ENCODE data around the gene MICAL3.

Gene MICAL3

DNA sequence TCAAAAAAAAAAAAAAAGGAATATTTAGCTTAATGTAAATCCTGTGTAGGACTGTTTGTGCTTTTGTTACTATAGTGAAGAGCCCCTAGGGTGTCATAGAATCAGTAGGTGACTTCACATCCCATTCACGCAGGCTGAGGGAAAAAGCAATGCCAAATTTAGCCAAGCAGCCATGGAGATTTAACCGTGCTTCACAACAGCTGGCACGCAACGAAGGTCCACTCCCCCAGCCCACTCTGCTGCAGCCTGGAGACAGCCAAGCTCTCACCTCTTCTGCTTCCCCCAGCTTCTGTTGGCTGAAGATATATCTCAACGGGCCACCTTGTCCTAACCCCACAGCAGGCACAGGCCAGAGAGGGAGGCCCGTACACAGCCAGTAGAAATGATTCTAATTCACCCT is 171.3 kb downstream of the MICAL3 start:
- no peak for TF ChIP-seq CTCF (IDR thresholded peaks at IDR 0.05)
- Mint-ChIP-seq H3K4me1 (peaks cover 30% of the 10 kb centered on the region), H3K27ac (no peak overlapping the region), H3K4me3 (no peak overlapping the region), H3K36me3 (ENCODE audit: low read depth) (no peaks in the 10 kb centered on the region), H3K27me3 (ENCODE audit: low read depth, poor library complexity) (peaks cover 10% of the 10 kb centered on the region), H3K9me3 (no peaks in the 10 kb centered on the region)
- DNase-seq = no peak

- Mint-ChIP-seq H3K27me3 (ENCODE audit: low read depth, poor library complexity) (peaks cover 7% of the 10 kb centered on the region), H3K9me3 (no peaks in the 10 kb centered on the region), H3K36me3 (ENCODE audit: low read depth) (no peaks in the 10 kb centered on the region), H3K27ac (peak overlapping the region; percentile 38), H3K4me1 (peaks cover 36% of the 10 kb centered on the region), H3K4me3 (no peak overlapping the region)
- DNase-seq = no peak
- TF ChIP-seq CTCF (IDR thresholded peaks at IDR 0.05) = no peak
Measured at GRCh38 chr22:17851759-17852158, 172.6 kb downstream of the MICAL3 start.

DNA sequence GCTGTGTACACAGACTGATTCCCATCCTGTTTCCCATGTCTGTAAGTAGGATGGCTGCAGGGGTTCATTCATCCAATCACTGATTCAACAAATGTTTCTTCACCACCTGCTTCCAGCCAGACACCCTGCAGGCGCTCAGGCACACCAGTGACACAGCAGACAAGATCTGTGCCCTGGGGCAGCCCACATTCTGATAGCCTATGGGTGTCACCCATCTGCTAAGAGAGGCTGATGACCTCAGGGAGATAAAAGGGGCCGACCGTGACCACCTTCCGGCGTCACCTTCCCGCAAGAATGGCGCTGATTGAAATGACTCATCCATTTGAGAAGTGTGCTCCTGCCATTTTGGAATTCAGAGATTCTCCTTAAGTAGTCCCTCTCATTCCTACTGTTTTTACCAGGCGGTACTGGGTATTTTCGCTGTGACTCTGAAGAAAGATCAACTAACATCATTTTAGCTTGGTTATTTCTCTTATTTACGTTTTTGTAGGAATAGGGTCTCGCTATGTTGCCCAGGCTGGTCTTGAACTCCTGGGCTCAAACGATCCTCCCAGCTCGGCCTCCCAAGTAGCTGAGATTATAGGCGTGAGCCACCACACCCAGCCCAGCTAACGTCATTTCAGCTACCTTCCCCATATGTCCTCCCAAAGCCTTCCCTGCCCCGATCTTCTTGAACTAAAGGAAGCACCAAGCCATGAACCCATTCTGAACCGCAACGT is 176.8 kb downstream of the MICAL3 start:
- Mint-ChIP-seq H3K27ac (peak overlapping the region; percentile 88), H3K9me3 (no peaks in the 10 kb centered on the region), H3K27me3 (ENCODE audit: low read depth, poor library complexity) (no peaks in the 10 kb centered on the region), H3K36me3 (ENCODE audit: low read depth) (peaks cover 4% of the 10 kb centered on the region), H3K4me1 (peaks cover 65% of the 10 kb centered on the region), H3K4me3 (no peak overlapping the region)
- DNase-seq = no peak
- no peak for TF ChIP-seq CTCF (IDR thresholded peaks at IDR 0.05)

GRCh38 chr22:17846326-17846992 is 177.9 kb downstream of the MICAL3 start:
- no peak for DNase-seq
- Mint-ChIP-seq H3K9me3 (no peaks in the 10 kb centered on the region), H3K27me3 (ENCODE audit: low read depth, poor library complexity) (no peaks in the 10 kb centered on the region), H3K36me3 (ENCODE audit: low read depth) (peaks cover 4% of the 10 kb centered on the region), H3K27ac (peak overlapping the region; percentile 88), H3K4me3 (no peak overlapping the region), H3K4me1 (peaks cover 60% of the 10 kb centered on the region)
- no peak for TF ChIP-seq CTCF (IDR thresholded peaks at IDR 0.05)

GRCh38 chr22:17845790-17846189 is 178.6 kb downstream of the MICAL3 start:
- no peak for TF ChIP-seq CTCF (IDR thresholded peaks at IDR 0.05)
- H3K4me3 Mint-ChIP-seq = no peak overlapping the region
- peaks cover 60% of the 10 kb centered on the region for H3K4me1 Mint-ChIP-seq
- H3K27ac Mint-ChIP-seq = no peak overlapping the region
- no peak for DNase-seq
- no peaks in the 10 kb centered on the region for H3K9me3 Mint-ChIP-seq
- no peaks in the 10 kb centered on the region for H3K27me3 Mint-ChIP-seq (ENCODE audit: low read depth, poor library complexity)
- H3K36me3 Mint-ChIP-seq (ENCODE audit: low read depth) = peaks cover 4% of the 10 kb centered on the region

GRCh38 chr22:17845327-17845726 is 179.0 kb downstream of the MICAL3 start:
- no peaks in the 10 kb centered on the region for H3K27me3 Mint-ChIP-seq (ENCODE audit: low read depth, poor library complexity)
- H3K27ac Mint-ChIP-seq = peak overlapping the region; percentile 27
- peaks cover 59% of the 10 kb centered on the region for H3K4me1 Mint-ChIP-seq
- H3K36me3 Mint-ChIP-seq (ENCODE audit: low read depth) = peaks cover 4% of the 10 kb centered on the region
- DNase-seq = no peak
- H3K9me3 Mint-ChIP-seq = no peaks in the 10 kb centered on the region
- H3K4me3 Mint-ChIP-seq = no peak overlapping the region
- TF ChIP-seq CTCF (IDR thresholded peaks at IDR 0.05) = no peak
